K562 (cell line): ENCODE results near the gene PSPH. TPM values are rescaled to one million over a fixed set of nuclear protein-coding genes. Genes with fewer than 3 reads are reported as not detected.

Experiments
- ATAC-seq: fragments of 200-7000 bp; cut with Tn5 transposase; 3 replicates; pipeline ENCODE4 v1.9.1; 2020; ENCODE audit warnings: moderate library complexity
- BruUV-seq: library from RNA; stranded (reverse); fragments of 400-500 nt; replicated peaks from 2 replicates; lab custom pipeline; 2021; lab: Mats Ljungman, UMichigan
- CTCF ChIA-PET: fragments of 300-600 bp; formaldehyde crosslinking; extraction: SDS; loops from one replicate; lab custom pipeline; 2021; ENCODE audit warnings: low intra/inter-chr PET ratio; lab: Yijun Ruan, JAX
- POLR2A ChIA-PET: fragments of 300-600, 350-650 bp; sonication (Branson Sonifier 250); formaldehyde crosslinking; extraction: SDS; loops from one replicate; lab custom pipeline; 2021; ENCODE audit warnings: antibody characterized with exemption, inconsistent platforms; lab: Yijun Ruan, JAX
- DNase-seq, 4 experiments: peaks; one replicate each; pipeline versions ENCODE4 v3.0.0 to v3.0.0-alpha.2; 2011 to 2018; ENCODE audit warnings: low spot score in 3 of 4, mixed read lengths in 3 of 4; ENCODE audit errors: extremely low read depth in 1 of 4
- FAIRE-seq: peaks from 2 replicates; lab custom pipeline; 2011; peaks lifted over from hg19 to GRCh38; lab: Jason Lieb, UNC
- H2AFZ ChIP-seq: 2 replicates; pipeline ENCODE4 v1.6.0; 2011; ENCODE audit warnings: low read depth, low read length, control low read depth, inconsistent platforms
- H3K27ac ChIP-seq: fragments of 200-600 bp; 3 replicates; pipeline ENCODE4 v1.8.0; 2011; ENCODE audit warnings: low read depth, mild to moderate bottlenecking, control low read depth, inconsistent platforms, low read length, moderate library complexity, mixed read lengths; ENCODE audit errors: extremely low read depth
- H3K27me3 ChIP-seq, 2 experiments: fragments of 300-600 bp in 1 of 2; 2 replicates in 1 of 2; 3 replicates in 1 of 2; pipeline versions ENCODE4 v1.6.0 to v1.8.0; 2011; ENCODE audit warnings: inconsistent platforms in 2 of 2, low read length in 2 of 2, mild to moderate bottlenecking in 1 of 2, mixed read lengths in 1 of 2, moderate library complexity in 1 of 2; ENCODE audit not compliant: control insufficient read depth in 2 of 2, insufficient read depth in 2 of 2
- H3K36me3 ChIP-seq: fragments of 300-600 bp; 3 replicates; pipeline ENCODE4 v1.8.0; 2011; ENCODE audit warnings: mild to moderate bottlenecking, low read length, inconsistent platforms; ENCODE audit not compliant: control insufficient read depth, insufficient read depth
- H3K4me1 ChIP-seq, 2 experiments: fragments of 200-600 bp in 1 of 2; replicated peaks in 1 of 2; 2 replicates in 1 of 2; 3 replicates in 1 of 2; pipeline versions ENCODE4 v1.5.1 to v1.8.0; 2011; ENCODE audit warnings: inconsistent platforms in 2 of 2, low read length in 2 of 2, mild to moderate bottlenecking in 1 of 2, mixed read lengths in 1 of 2, moderate library complexity in 1 of 2; ENCODE audit not compliant: control insufficient read depth in 2 of 2, insufficient read depth in 2 of 2
- H3K4me2 ChIP-seq: 2 replicates; pipeline ENCODE4 v1.6.1; 2011; ENCODE audit warnings: low read length, control low read depth, inconsistent platforms, mixed read lengths; ENCODE audit not compliant: insufficient read depth
- H3K4me3 ChIP-seq: fragments of 200-600 bp; sonication (generic), shearing (Covaris generic); 2 replicates; pipeline ENCODE4 v1.5.1; 2016; ENCODE audit warnings: control low read depth, inconsistent platforms
- H3K79me2 ChIP-seq: fragments of 200-600 bp; 3 replicates; pipeline ENCODE4 v1.8.0; 2011; ENCODE audit warnings: low read length, inconsistent platforms; ENCODE audit not compliant: control insufficient read depth, insufficient read depth
- H3K9ac ChIP-seq, 2 experiments: 2 replicates each; pipeline versions ENCODE4 v1.6.0 to v1.6.1; 2011; ENCODE audit warnings: low read depth in 2 of 2, low read length in 2 of 2, control low read depth in 1 of 2, inconsistent platforms in 1 of 2, mild to moderate bottlenecking in 1 of 2, mixed read lengths in 1 of 2; ENCODE audit not compliant: insufficient read depth in 1 of 2
- H3K9me1 ChIP-seq: one replicate; pipeline ENCODE4 v1.6.0; 2011; ENCODE audit warnings: inconsistent platforms, mild to moderate bottlenecking, low read length, moderate library complexity; ENCODE audit not compliant: control insufficient read depth, insufficient read depth
- H3K9me3 ChIP-seq: replicated peaks from 2 replicates; pipeline ENCODE4 v1.5.1; 2011; ENCODE audit warnings: low read depth, low read length, inconsistent platforms; ENCODE audit not compliant: control insufficient read depth, insufficient read depth
- H4K20me1 ChIP-seq: replicated peaks from 2 replicates; pipeline ENCODE4 v1.6.1; 2011; ENCODE audit warnings: low read length, inconsistent platforms, mixed read lengths; ENCODE audit not compliant: control insufficient read depth, insufficient read depth
- ARHGAP35 ChIP-seq: fragments of 450-650 bp; IDR thresholded peaks from 2 replicates; pipeline ENCODE4 v1.6.1; 2018; ENCODE audit not compliant: partially characterized antibody
- ARID2 ChIP-seq: fragments of 450-650 bp; IDR thresholded peaks from 2 replicates; pipeline ENCODE4 v1.6.1; 2017; ENCODE audit warnings: antibody characterized with exemption, mild to moderate bottlenecking
- CBFA2T3 ChIP-seq: fragments of 450-650 bp; IDR thresholded peaks from 2 replicates; pipeline ENCODE4 v1.6.1; 2017
- CBFB ChIP-seq: sonication (generic); formaldehyde crosslinking; IDR thresholded peaks from 2 replicates; pipeline ENCODE4 v1.4.0; 2020; ENCODE audit warnings: mild to moderate bottlenecking, missing genetic modification reagents
- CBX1 ChIP-seq: sonication (generic); IDR thresholded peaks from 2 replicates; pipeline ENCODE4 v1.6.1; 2016; ENCODE audit warnings: antibody characterized with exemption, low read depth, mild to moderate bottlenecking
- FOXK2 ChIP-seq, 2 experiments: fragments of 450-650 bp; IDR thresholded peaks in 1 of 2; conservative IDR thresholded peaks in 1 of 2; 2 replicates each; pipeline ENCODE4 v1.6.1; 2016; ENCODE audit warnings: low read depth in 2 of 2, mild to moderate bottlenecking in 1 of 2
- HMG20A ChIP-seq: fragments of 450-650 bp; formaldehyde crosslinking; conservative IDR thresholded peaks from 2 replicates; pipeline ENCODE4 v1.4.0; 2020; ENCODE audit warnings: mild to moderate bottlenecking, mixed read lengths
- JUN ChIP-seq, 2 experiments: sonication (generic) in 1 of 2; formaldehyde crosslinking in 1 of 2; IDR thresholded peaks; 2 replicates each; pipeline versions ENCODE4 v1.6.1 to v1.8.0; 2012 to 2022; ENCODE audit warnings: borderline replicate concordance in 2 of 2, mild to moderate bottlenecking in 2 of 2, improper control_type of control experiment in 1 of 2, low read depth in 1 of 2, low read length in 1 of 2, missing genetic modification reagents in 1 of 2
- KAT2B ChIP-seq: IDR thresholded peaks from one replicate; pipeline ENCODE4 v1.6.1; 2012; ENCODE audit warnings: low read depth, mild to moderate bottlenecking, control low read depth, inconsistent platforms, low read length, moderate library complexity
- KDM1A ChIP-seq, 2 experiments: fragments of 450-650 bp; IDR thresholded peaks; 2 replicates each; pipeline ENCODE4 v1.6.1; 2016; ENCODE audit warnings: mild to moderate bottlenecking in 2 of 2
- NCOR1 ChIP-seq: fragments of 450-650 bp; IDR thresholded peaks from 2 replicates; pipeline ENCODE4 v1.6.1; 2016; ENCODE audit warnings: mild to moderate bottlenecking, moderate library complexity
- NFXL1 ChIP-seq: fragments of 450-650 bp; formaldehyde crosslinking; IDR thresholded peaks from 2 replicates; pipeline ENCODE4 v1.4.0; 2021; ENCODE audit warnings: mild to moderate bottlenecking
- NR2C2 ChIP-seq, 2 experiments: fragments of 200-800 bp in 1 of 2; sonication (Bioruptor generic) in 1 of 2; sonication (generic) in 1 of 2; formaldehyde crosslinking in 1 of 2; IDR thresholded peaks; 2 replicates each; pipeline versions ENCODE4 v1.6.1 to v1.8.0; 2016 to 2022; ENCODE audit warnings: mild to moderate bottlenecking in 1 of 2, missing compliant biosample characterization in 1 of 2, missing genetic modification characterization in 1 of 2, missing genetic modification reagents in 1 of 2
- PML ChIP-seq: IDR thresholded peaks from 2 replicates; pipeline ENCODE4 v1.6.1; 2012; ENCODE audit warnings: low read length, inconsistent platforms
- RBM39 ChIP-seq: fragments of 200-400 bp; formaldehyde crosslinking; optimal IDR thresholded peaks from 2 replicates; pipeline ENCODE3; 2018; ENCODE audit warnings: low read depth, low read length
- SRSF7 ChIP-seq: fragments of 200-400 bp; formaldehyde crosslinking; optimal IDR thresholded peaks from 2 replicates; pipeline ENCODE3; 2017; ENCODE audit warnings: mild to moderate bottlenecking, low read depth, low read length
- STAG1 ChIP-seq: sonication (generic); formaldehyde crosslinking; IDR thresholded peaks from 2 replicates; pipeline ENCODE4 v1.5.0; 2020; ENCODE audit warnings: missing genetic modification reagents, borderline replicate concordance
- THAP12 ChIP-seq: fragments of 250-450 bp; sonication (Bioruptor Pico); IDR thresholded peaks from 2 replicates; pipeline ENCODE4 v1.9.0; 2021; ENCODE audit warnings: mild to moderate bottlenecking, inconsistent platforms
- ZNF121 ChIP-seq: sonication (generic); formaldehyde crosslinking; conservative IDR thresholded peaks from 2 replicates; pipeline ENCODE4 v1.8.0; 2022; ENCODE audit warnings: missing genetic modification reagents
- ZNF24 ChIP-seq: fragments of 450-650 bp; IDR thresholded peaks from 2 replicates; pipeline ENCODE4 v1.6.1; 2016
- WGBS: fragments of 100-300 bp; shearing (Covaris generic); methylation state at CpG from one replicate; pipeline ENCODE4 v1.1.6; 2016; ENCODE audit warnings: low coverage, mixed read lengths; ENCODE audit not compliant: insufficient coverage; ENCODE audit errors: missing lambda C conversion rate; 5-methylcytosine and 5-hydroxymethylcytosine counted together
- in situ Hi-C: fragments of 300-500 bp; cut with MboI; formaldehyde crosslinking; loops from 4 replicates; pipeline ENCODE4 v1.15.0; 2018; ENCODE audit warnings: inconsistent platforms, mixed read lengths
- intact Hi-C: fragments of 100-400 bp; cut with micrococcal nuclease; formaldehyde crosslinking; loops from 2 replicates; pipeline ENCODE4 v1.14.2; 2022
- polyA plus RNA-seq, 8 experiments: library from polyadenylated mRNA; depleted of rRNA in 4 of 8; stranded (reverse) in 5 of 8; unstranded in 3 of 8; fragments of >200 nt; fragmentation: Nextera tagmentation in 2 of 8; fragmentation: Illumina TruSeq in 1 of 8; extraction: Ambion mirVana in 2 of 8; extraction: Trizol in 1 of 8; gene quantifications; 2 replicates each; pipeline versions ENCODE4 v1.2.1 to v1.2.3, GENCODE V29; 2011 to 2014; ENCODE audit warnings: inconsistent platforms in 1 of 8, missing spikeins in 1 of 8
- total RNA-seq, 7 experiments: library from RNA; depleted of rRNA in 6 of 7; stranded (reverse); fragments of >200 nt in 6 of 7; fragmentation: Illumina TruSeq in 2 of 7; extraction: Trizol in 2 of 7; gene quantifications; 2 replicates each; pipeline versions ENCODE4 v1.2.1 to v1.2.3, GENCODE V29; 2011 to 2021; ENCODE audit warnings: low replicate concordance in 1 of 7
- TF ChIP-seq, protein P1 (sequence below): IDR thresholded peaks from 2 replicates; pipeline ENCODE4 v1.6.1; 2012; ENCODE audit warnings: low read depth, low read length, improper control_type of control experiment, borderline replicate concordance

PSPH gene
- total and polyA plus RNA-seq, 9 of the 15 experiments (the other 6 are each of a cell fraction or from before 2014, with no cell fraction given) = 6.3 to 46.8 (median 20.2) TPM

DNA sequence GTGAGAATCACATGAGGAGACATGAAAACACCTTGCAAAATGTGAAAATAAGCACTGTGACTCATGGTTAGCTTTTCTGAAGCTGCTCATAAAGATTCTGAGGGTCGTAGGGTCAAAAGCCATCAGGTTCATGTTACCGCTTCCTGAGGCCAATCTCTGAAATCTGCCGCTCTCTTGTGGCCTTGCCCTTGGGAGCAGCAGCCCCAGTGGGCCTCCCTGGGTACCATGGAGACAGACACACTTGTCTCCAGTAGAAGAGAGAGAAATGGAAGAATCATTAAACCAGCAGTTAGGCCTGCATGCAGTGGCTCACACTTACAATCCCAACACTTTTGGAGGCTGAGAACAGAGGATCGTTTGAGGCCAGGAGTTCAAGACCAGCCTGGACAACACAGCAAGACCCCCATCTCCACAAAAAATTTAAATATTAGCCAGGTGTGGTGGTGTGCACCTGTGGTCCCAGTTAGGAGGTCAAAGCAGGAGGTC lies 44.0 kb downstream of the PSPH start:
- no peaks in the 10 kb centered on the region for H4K20me1 ChIP-seq
- H3K27me3 ChIP-seq = no peaks in the 10 kb centered on the region
- no peak overlapping the region for H3K4me2 ChIP-seq
- no peaks in the 10 kb centered on the region; a peak in 1 of 5 replicates for H3K4me1 ChIP-seq
- ChIA-PET POLR2A (interaction anchor here (0.8 to 1.2 kb wide), 3 partner anchors 9 to 177 kb away, joined by 3 to 5 read pairs (median 4); no protein-coding TSS in a partner anchor), CTCF (no interaction called here)
- no peak overlapping the region for H3K9ac ChIP-seq
- FAIRE-seq (no peak), ATAC-seq (0 out of 3 replicates have a peak, but pooled peaks have one; percentile 5), DNase-seq (peak in 3 of 4 experiments; percentile 10 to 42 (median 30))
- no peak overlapping the region for H3K4me3 ChIP-seq
- no TSS peak for BruUV-seq
- in situ Hi-C loops = no loop called here
- H3K27ac ChIP-seq = no peak overlapping the region
- H3K36me3 ChIP-seq = peaks cover 5% of the 10 kb centered on the region; the same call in 1 of the 3 replicates
- WGBS = 34% methylated on average over 4 of the region's 4 CpGs
- H3K9me1 ChIP-seq = no peaks in the 10 kb centered on the region
- no peaks in the 10 kb centered on the region for H3K9me3 ChIP-seq
- intact Hi-C loops = no loop called here
- H3K79me2 ChIP-seq = no peaks in the 10 kb centered on the region
- no peak overlapping the region for H2AFZ ChIP-seq
- TF ChIP-seq FOXK2 (conservative IDR thresholded peaks at IDR 0.05 in 1 of 2, IDR thresholded peaks at IDR 0.05 in 1 of 2; ENCODE audit: low read depth in 2 of 2) = no peak
- TF ChIP-seq NCOR1 = no peak
- TF ChIP-seq PML = no peak
- no peak for TF ChIP-seq ARID2
- TF ChIP-seq NR2C2 (CRISPR knock-in tag; IDR thresholded peaks at IDR 0.05) = no peak
- peak; percentile 62 for TF ChIP-seq NR2C2 (tag; IDR thresholded peaks at IDR 0.05)
- no peak for TF ChIP-seq KAT2B
- TF ChIP-seq KDM1A (IDR thresholded peaks at IDR 0.05) = peak in 1 of 2 experiments; percentile 15; a peak in 1 of 4 replicates
- TF ChIP-seq NFXL1 (CRISPR knock-in tag) = no peak
- TF ChIP-seq, protein P1, sequence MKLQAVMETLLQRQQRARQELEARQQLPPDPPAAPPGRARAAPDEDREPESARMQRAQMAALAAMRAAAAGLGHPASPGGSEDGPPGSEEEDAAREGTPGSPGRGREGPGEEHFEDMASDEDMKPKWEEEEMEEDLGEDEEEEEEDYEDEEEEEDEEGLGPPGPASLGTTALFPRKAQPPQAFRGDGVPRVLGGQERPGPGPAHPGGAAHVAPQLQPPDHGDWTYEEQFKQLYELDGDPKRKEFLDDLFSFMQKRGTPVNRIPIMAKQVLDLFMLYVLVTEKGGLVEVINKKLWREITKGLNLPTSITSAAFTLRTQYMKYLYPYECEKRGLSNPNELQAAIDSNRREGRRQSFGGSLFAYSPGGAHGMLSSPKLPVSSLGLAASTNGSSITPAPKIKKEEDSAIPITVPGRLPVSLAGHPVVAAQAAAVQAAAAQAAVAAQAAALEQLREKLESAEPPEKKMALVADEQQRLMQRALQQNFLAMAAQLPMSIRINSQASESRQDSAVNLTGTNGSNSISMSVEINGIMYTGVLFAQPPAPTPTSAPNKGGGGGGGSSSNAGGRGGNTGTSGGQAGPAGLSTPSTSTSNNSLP = no peak
- no peak for TF ChIP-seq ARHGAP35
- TF ChIP-seq ZNF24 = no peak
- TF ChIP-seq ZNF121 (CRISPR knock-in tag) = peak; percentile 89
- TF ChIP-seq THAP12 = no peak
- TF ChIP-seq SRSF7 = no peak
- TF ChIP-seq CBFA2T3 = peak; percentile 38
- TF ChIP-seq CBX1 = no peak
- no peak for TF ChIP-seq CBFB (CRISPR knock-in tag)
- TF ChIP-seq STAG1 (CRISPR knock-in tag) = no peak
- no peak for TF ChIP-seq RBM39
- TF ChIP-seq HMG20A (CRISPR knock-in tag) = no peak
- no peak for TF ChIP-seq JUN (IDR thresholded peaks at IDR 0.05; ENCODE audit: borderline replicate concordance, low read depth, low read length)
- TF ChIP-seq JUN (CRISPR knock-in tag; IDR thresholded peaks at IDR 0.05; ENCODE audit: borderline replicate concordance) = no peak
